ENCODE results near the gene SMCO3.

GRCh38 chr12:14802721-14803010 lies 11.3 kb downstream of the SMCO3 start:
- TF ChIP-seq CTCF (IDR thresholded peaks at IDR 0.05) (no peak), EZH2 (IDR thresholded peaks at IDR 0.05; ENCODE audit: borderline replicate concordance, insufficient read depth, low read depth, low read length, poor library complexity, severe bottlenecking) (no peak)
